ENCODE data around the gene SMCP.
A peak's percentile ranks its signal among the peaks of the same experiment; 100 is the strongest.

Gene SMCP

GRCh38 chr1:152912471-152912870, 34.3 kb downstream of the SMCP start:
- DNase-seq: no peak
- no peaks in the 10 kb centered on the region for H3K27me3 ChIP-seq (replicated peaks; ENCODE audit: insufficient read depth, low read length)
- H3K9me3 ChIP-seq (replicated peaks; ENCODE audit: insufficient read depth, low read length): no peaks in the 10 kb centered on the region

GRCh38 chr1:152912900-152913299, 34.8 kb downstream of the SMCP start:
- Histone ChIP-seq H2AFZ (ENCODE audit: low read length) (no peak overlapping the region), H3K36me3 (replicated peaks; ENCODE audit: insufficient read depth, low read length) (no peaks in the 10 kb centered on the region), H3K9me3 (replicated peaks; ENCODE audit: insufficient read depth, low read length) (no peaks in the 10 kb centered on the region), H3F3A (ENCODE audit: insufficient read depth, low read length) (no peaks in the 10 kb centered on the region), H3K9ac (ENCODE audit: low read length) (no peak overlapping the region), H4K20me1 (ENCODE audit: insufficient read depth, low read length) (no peaks in the 10 kb centered on the region), H3K27ac (ENCODE audit: low read length) (no peak overlapping the region), H3K79me2 (ENCODE audit: low read length) (no peaks in the 10 kb centered on the region), H3K4me2 (ENCODE audit: low read depth, low read length) (no peak overlapping the region), H3K4me3 (ENCODE audit: low read length) (no peak overlapping the region), H3K9me2 (replicated peaks; ENCODE audit: insufficient read depth, low read length) (no peaks in the 10 kb centered on the region), H3K27me3 (replicated peaks; ENCODE audit: insufficient read depth, low read length) (no peaks in the 10 kb centered on the region), H3K4me1 (ENCODE audit: low read length) (no peaks in the 10 kb centered on the region)
- no peak for DNase-seq
- no peak for TF ChIP-seq CTCF (IDR thresholded peaks at IDR 0.05; ENCODE audit: low read length)

More at GRCh38 chr1:152912471-152912870, 34.3 kb downstream of the SMCP start:
- Histone ChIP-seq H3K9me2 (replicated peaks; ENCODE audit: insufficient read depth, low read length) (no peaks in the 10 kb centered on the region), H3K36me3 (replicated peaks; ENCODE audit: insufficient read depth, low read length) (no peaks in the 10 kb centered on the region), H3F3A (ENCODE audit: insufficient read depth, low read length) (no peaks in the 10 kb centered on the region), H3K4me3 (ENCODE audit: low read length) (no peak overlapping the region), H3K79me2 (ENCODE audit: low read length) (no peaks in the 10 kb centered on the region), H3K27ac (ENCODE audit: low read length) (no peak overlapping the region), H3K9ac (ENCODE audit: low read length) (no peak overlapping the region), H2AFZ (ENCODE audit: low read length) (no peak overlapping the region), H4K20me1 (ENCODE audit: insufficient read depth, low read length) (no peaks in the 10 kb centered on the region), H3K4me1 (ENCODE audit: low read length) (no peaks in the 10 kb centered on the region), H3K4me2 (ENCODE audit: low read depth, low read length) (no peak overlapping the region)
- no peak for TF ChIP-seq EZH2 (optimal IDR thresholded peaks at IDR 0.05; ENCODE audit: low read depth, low read length)
- TF ChIP-seq EZH2phosphoT487 (IDR thresholded peaks at IDR 0.05; ENCODE audit: low read length): no peak
- TF ChIP-seq CTCF (IDR thresholded peaks at IDR 0.05; ENCODE audit: low read length): no peak

- DNase-seq: peak; percentile 46
- no peaks in the 10 kb centered on the region for H3K4me1 ChIP-seq (ENCODE audit: low read length)
- H3K27me3 ChIP-seq (replicated peaks; ENCODE audit: insufficient read depth, low read length): no peaks in the 10 kb centered on the region
- no peaks in the 10 kb centered on the region for H3K79me2 ChIP-seq (ENCODE audit: low read length)
- H3K9me2 ChIP-seq (replicated peaks; ENCODE audit: insufficient read depth, low read length): no peaks in the 10 kb centered on the region
- H3K36me3 ChIP-seq (replicated peaks; ENCODE audit: insufficient read depth, low read length): no peaks in the 10 kb centered on the region
- no peak overlapping the region for H3K4me3 ChIP-seq (ENCODE audit: low read length)
- no peak overlapping the region for H3K9ac ChIP-seq (ENCODE audit: low read length)
- no peak overlapping the region for H3K4me2 ChIP-seq (ENCODE audit: low read depth, low read length)
- no peaks in the 10 kb centered on the region for H4K20me1 ChIP-seq (ENCODE audit: insufficient read depth, low read length)
- H3K9me3 ChIP-seq (replicated peaks; ENCODE audit: insufficient read depth, low read length): no peaks in the 10 kb centered on the region
- TF ChIP-seq CTCF (IDR thresholded peaks at IDR 0.05; ENCODE audit: low read length) (peak; percentile 42), EZH2 (optimal IDR thresholded peaks at IDR 0.05; ENCODE audit: low read depth, low read length) (no peak)
- H3K27ac ChIP-seq (ENCODE audit: low read length): no peak overlapping the region
- H2AFZ ChIP-seq (ENCODE audit: low read length): no peak overlapping the region
- H3F3A ChIP-seq (ENCODE audit: insufficient read depth, low read length): no peaks in the 10 kb centered on the region
These were observed 39.7 kb downstream of the SMCP start for GRCh38 chr1:152917794-152918193.

GRCh38 chr1:152919071-152919470, 40.9 kb downstream of the SMCP start:
- DNase-seq: no peak
- Histone ChIP-seq H3K9me2 (replicated peaks; ENCODE audit: insufficient read depth, low read length) (no peaks in the 10 kb centered on the region), H3K4me1 (ENCODE audit: low read length) (no peaks in the 10 kb centered on the region)

More at GRCh38 chr1:152919071-152919470, 40.9 kb downstream of the SMCP start:
- H4K20me1 ChIP-seq (ENCODE audit: insufficient read depth, low read length): no peaks in the 10 kb centered on the region
- H3K4me3 ChIP-seq (ENCODE audit: low read length): no peak overlapping the region
- no peak overlapping the region for H3K4me2 ChIP-seq (ENCODE audit: low read depth, low read length)
- no peaks in the 10 kb centered on the region for H3F3A ChIP-seq (ENCODE audit: insufficient read depth, low read length)
- TF ChIP-seq CTCF (IDR thresholded peaks at IDR 0.05; ENCODE audit: low read length) (no peak), EZH2 (optimal IDR thresholded peaks at IDR 0.05; ENCODE audit: low read depth, low read length) (no peak), EZH2phosphoT487 (IDR thresholded peaks at IDR 0.05; ENCODE audit: low read length) (no peak)
- no peak overlapping the region for H3K9ac ChIP-seq (ENCODE audit: low read length)
- H3K36me3 ChIP-seq (replicated peaks; ENCODE audit: insufficient read depth, low read length): no peaks in the 10 kb centered on the region
- H3K27me3 ChIP-seq (replicated peaks; ENCODE audit: insufficient read depth, low read length): no peaks in the 10 kb centered on the region
- H3K9me3 ChIP-seq (replicated peaks; ENCODE audit: insufficient read depth, low read length): no peaks in the 10 kb centered on the region
- H2AFZ ChIP-seq (ENCODE audit: low read length): no peak overlapping the region
- no peaks in the 10 kb centered on the region for H3K79me2 ChIP-seq (ENCODE audit: low read length)
- no peak overlapping the region for H3K27ac ChIP-seq (ENCODE audit: low read length)
